GM12892 (cell line): ENCODE measurements around the gene RPP14.

Experiments used
- POLR2A ChIP-seq: IDR thresholded peaks from 2 replicates; pipeline ENCODE4 v1.6.1; 2011; ENCODE audit warnings: low read depth, low read length, control low read depth
- POLR2AphosphoS5 ChIP-seq: IDR thresholded peaks from 2 replicates; pipeline ENCODE4 v1.6.1; 2011; ENCODE audit warnings: low read depth, low read length, control low read depth

DNA sequence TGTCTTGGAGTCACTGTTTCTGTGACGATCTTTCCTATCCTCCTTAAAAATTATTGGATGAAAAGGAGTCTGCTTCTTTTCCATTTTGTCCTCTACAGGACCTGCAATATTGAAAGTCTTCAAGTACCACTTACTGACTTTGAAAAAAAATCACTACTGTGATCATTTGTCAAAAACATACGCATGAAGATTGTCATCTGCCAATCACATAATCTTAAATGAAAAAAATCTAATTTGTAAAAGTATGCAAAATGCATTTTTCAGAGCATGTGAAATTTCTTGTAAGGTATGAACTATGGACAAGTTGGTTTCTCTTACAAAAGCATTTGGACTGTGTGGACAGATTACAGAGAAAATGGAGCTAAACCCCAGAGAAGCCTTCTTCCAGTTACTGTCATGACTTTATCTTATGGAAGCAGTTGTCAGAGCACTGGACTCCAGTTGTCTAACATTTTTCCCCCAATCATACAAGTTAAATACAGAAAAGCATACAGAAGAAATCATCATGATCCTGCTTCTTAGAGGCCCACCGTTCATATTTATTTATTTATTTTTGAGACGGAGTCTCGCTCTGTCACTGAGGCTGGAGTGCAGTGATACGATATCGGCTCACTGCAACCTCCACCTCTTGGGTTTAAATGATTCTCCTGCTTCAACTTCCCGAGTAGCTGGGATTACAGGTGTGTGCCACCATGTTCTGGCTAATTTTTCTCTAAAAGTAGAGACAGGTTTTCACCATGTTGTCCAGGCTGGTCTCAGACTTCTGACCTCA, 23.3 kb downstream of the RPP14 start:
- no peak for TF ChIP-seq POLR2A
- no peak for TF ChIP-seq POLR2AphosphoS5
